H1 (cell line): ENCODE measurements around the gene SMIM41. TPM values are rescaled to one million over a fixed set of nuclear protein-coding genes. Genes with fewer than 3 reads are reported as not detected.
"Not testable (repeated sequence)": the region's sequence is repeated elsewhere in the genome, so short reads cannot be mapped to it uniquely, and the experiment has no call there.

Experiments used
- CTCF ChIA-PET: fragments of 300-600 bp; sonication (Branson Sonifier 250); formaldehyde crosslinking; loops from one replicate; lab custom pipeline; 2021; ENCODE audit not compliant: partially characterized antibody; lab: Charles Lee
- POLR2A ChIA-PET: fragments of 300-600 bp; sonication (Branson Sonifier 250); formaldehyde crosslinking; loops from one replicate; lab custom pipeline; 2021; ENCODE audit warnings: inconsistent platforms; ENCODE audit not compliant: partially characterized antibody; lab: Charles Lee
- DNase-seq, 2 experiments: peaks; one replicate each; pipeline versions ENCODE4 v3.0.0 to v3.0.0-alpha.2; 2010 to 2022; ENCODE audit warnings: low spot score in 2 of 2, low read depth in 1 of 2, mixed read lengths in 1 of 2
- FAIRE-seq: peaks from 2 replicates; lab custom pipeline; 2011; peaks lifted over from hg19 to GRCh38; lab: Jason Lieb, UNC
- H2AFZ ChIP-seq: 2 replicates; pipeline ENCODE4 v1.8.1; 2012; ENCODE audit warnings: low read length, inconsistent platforms
- H2AK5ac ChIP-seq: 2 replicates; pipeline ENCODE4 v1.6.1; 2013; ENCODE audit warnings: low read depth, low read length
- H2BK120ac ChIP-seq: replicated peaks from 2 replicates; pipeline ENCODE3; 2013; ENCODE audit warnings: low read depth, low read length, inconsistent platforms
- H2BK12ac ChIP-seq: 2 replicates; pipeline ENCODE4 v1.6.1; 2013; ENCODE audit warnings: low read depth, low read length
- H2BK15ac ChIP-seq: 2 replicates; pipeline ENCODE4 v1.6.1; 2013; ENCODE audit warnings: low read length
- H2BK20ac ChIP-seq: 2 replicates; pipeline ENCODE4 v1.6.1; 2013; ENCODE audit warnings: low read length
- H2BK5ac ChIP-seq: 2 replicates; pipeline ENCODE4 v1.6.1; 2013; ENCODE audit warnings: low read depth, low read length
- H3K14ac ChIP-seq: 2 replicates; pipeline ENCODE4 v1.6.1; 2013; ENCODE audit warnings: inconsistent platforms; ENCODE audit not compliant: insufficient read length
- H3K18ac ChIP-seq: 2 replicates; pipeline ENCODE4 v1.6.1; 2013; ENCODE audit warnings: low read length; ENCODE audit errors: extremely low read depth
- H3K23ac ChIP-seq: 2 replicates; pipeline ENCODE4 v1.6.1; 2013; ENCODE audit warnings: inconsistent platforms; ENCODE audit not compliant: insufficient read length
- H3K23me2 ChIP-seq: 2 replicates; pipeline ENCODE4 v1.6.1; 2013; ENCODE audit warnings: low read depth, low read length
- H3K27ac ChIP-seq: 2 replicates; pipeline ENCODE4 v1.6.1; 2011; ENCODE audit warnings: low read depth, low read length, inconsistent platforms
- H3K27me3 ChIP-seq, 4 experiments: replicated peaks in 1 of 4; 1 replicate in 1 of 4; 2 replicates in 3 of 4; pipeline versions ENCODE4 v1.6.1 to v1.8.1; 2011 to 2013; ENCODE audit warnings: low read length in 3 of 4, mild to moderate bottlenecking in 3 of 4, inconsistent platforms in 2 of 4, mixed read lengths in 2 of 4, moderate library complexity in 1 of 4; ENCODE audit not compliant: control insufficient read depth in 3 of 4, insufficient read depth in 3 of 4; ENCODE audit errors: extremely low read depth in 1 of 4
- H3K36me3 ChIP-seq, 4 experiments: 2 replicates each; pipeline versions ENCODE4 v1.6.1 to v1.8.1; 2011 to 2013; ENCODE audit warnings: mild to moderate bottlenecking in 4 of 4, low read length in 3 of 4, moderate library complexity in 2 of 4, control low read depth in 1 of 4, inconsistent platforms in 1 of 4; ENCODE audit not compliant: insufficient read depth in 4 of 4, control insufficient read depth in 2 of 4
- H3K4ac ChIP-seq: replicated peaks from 2 replicates; pipeline ENCODE3; 2013; ENCODE audit warnings: low read length, low read depth, mixed read lengths, inconsistent platforms; ENCODE audit not compliant: insufficient read length
- H3K4me1 ChIP-seq, 4 experiments: replicated peaks in 1 of 4; 1 replicate in 1 of 4; 2 replicates in 3 of 4; pipeline versions ENCODE4 v1.6.1 to v1.8.1; 2011 to 2013; ENCODE audit warnings: low read length in 3 of 4, inconsistent platforms in 2 of 4, mixed read lengths in 1 of 4; ENCODE audit not compliant: insufficient read depth in 4 of 4, control insufficient read depth in 3 of 4
- H3K4me2 ChIP-seq, 2 experiments: 2 replicates each; pipeline versions ENCODE4 v1.6.1 to v1.8.1; 2011 to 2013; ENCODE audit warnings: low read depth in 2 of 2, low read length in 2 of 2, control low read depth in 1 of 2, inconsistent platforms in 1 of 2, mild to moderate bottlenecking in 1 of 2; ENCODE audit not compliant: insufficient read depth in 1 of 2
- H3K4me3 ChIP-seq, 4 experiments: fragments of 200-600, 300-600 bp in 1 of 4; sonication (generic), shearing (Covaris generic), sonication (Bioruptor Twin) in 1 of 4; 2 replicates each; pipeline versions ENCODE4 v1.5.1 to v1.8.1; 2011 to 2016; ENCODE audit warnings: low read length in 4 of 4, low read depth in 3 of 4, control low read depth in 2 of 4, inconsistent platforms in 2 of 4, mild to moderate bottlenecking in 2 of 4, mixed read lengths in 1 of 4, moderate library complexity in 1 of 4; ENCODE audit not compliant: insufficient read depth in 2 of 4; ENCODE audit errors: extremely low read depth in 1 of 4
- H3K56ac ChIP-seq: replicated peaks from 2 replicates; pipeline ENCODE3; 2013; ENCODE audit warnings: low read depth, mild to moderate bottlenecking, mixed read lengths, low read length, inconsistent platforms; ENCODE audit not compliant: insufficient read length
- H3K79me1 ChIP-seq: 2 replicates; pipeline ENCODE4 v1.6.1; 2013; ENCODE audit warnings: low read depth, low read length, control low read depth
- H3K79me2 ChIP-seq, 2 experiments: 2 replicates each; pipeline versions ENCODE4 v1.6.1 to v1.8.1; 2012 to 2013; ENCODE audit warnings: low read length in 2 of 2, mild to moderate bottlenecking in 2 of 2, inconsistent platforms in 1 of 2; ENCODE audit not compliant: insufficient read depth in 2 of 2, control insufficient read depth in 1 of 2
- H3K9ac ChIP-seq, 4 experiments: replicated peaks in 1 of 4; 1 replicate in 1 of 4; 2 replicates in 3 of 4; pipeline versions ENCODE4 v1.6.1 to v1.8.1; 2011 to 2013; ENCODE audit warnings: low read depth in 3 of 4, low read length in 3 of 4, control low read depth in 2 of 4, mild to moderate bottlenecking in 2 of 4, moderate library complexity in 2 of 4, inconsistent platforms in 1 of 4; ENCODE audit errors: extremely low read depth in 1 of 4
- H3K9me3 ChIP-seq, 2 experiments: 2 replicates each; pipeline versions ENCODE4 v1.6.1 to v1.8.1; 2012 to 2013; ENCODE audit warnings: mild to moderate bottlenecking in 2 of 2, moderate library complexity in 2 of 2, control low read depth in 1 of 2, inconsistent platforms in 1 of 2, low read depth in 1 of 2, low read length in 1 of 2, mixed read lengths in 1 of 2; ENCODE audit not compliant: insufficient read depth in 2 of 2
- H4K20me1 ChIP-seq, 2 experiments: replicated peaks in 1 of 2; 2 replicates each; pipeline versions ENCODE3 to v1.8.1; 2011 to 2013; ENCODE audit warnings: inconsistent platforms in 2 of 2, low read length in 2 of 2, mild to moderate bottlenecking in 1 of 2; ENCODE audit not compliant: insufficient read depth in 2 of 2, control insufficient read depth in 1 of 2
- H4K5ac ChIP-seq: 2 replicates; pipeline ENCODE4 v1.6.1; 2013; ENCODE audit warnings: low read length, low read depth, mixed read lengths, inconsistent platforms; ENCODE audit not compliant: insufficient read length
- H4K8ac ChIP-seq: 2 replicates; pipeline ENCODE4 v1.8.0; 2013; ENCODE audit warnings: mild to moderate bottlenecking, moderate library complexity, low read length, inconsistent platforms; ENCODE audit not compliant: insufficient read depth; ENCODE audit errors: extremely low read depth
- H4K91ac ChIP-seq: replicated peaks from 2 replicates; pipeline ENCODE3; 2013; ENCODE audit warnings: low read length, mixed read lengths, inconsistent platforms; ENCODE audit not compliant: insufficient read length
- WGBS, 2 experiments: shearing (Covaris generic) in 1 of 2; methylation state at CpG; one replicate each; pipeline versions ENCODE4 v1.1.6 to v1.1.7; 2013 to 2015; ENCODE audit warnings: low lambda C conversion rate in 2 of 2, mixed read lengths in 2 of 2, inconsistent platforms in 1 of 2, low coverage in 1 of 2, missing lambda C conversion rate in 1 of 2; ENCODE audit not compliant: insufficient replicate concordance in 2 of 2, insufficient coverage in 1 of 2, insufficient read length in 1 of 2; ENCODE audit errors: extremely low coverage in 1 of 2, missing lambda C conversion rate in 1 of 2; 5-methylcytosine and 5-hydroxymethylcytosine counted together
- polyA plus RNA-seq, 7 experiments: library from polyadenylated mRNA; depleted of rRNA in 3 of 7; stranded (reverse) in 5 of 7; unstranded in 2 of 7; fragments of >200 nt in 5 of 7; fragments of 200-250 nt in 2 of 7; gene quantifications; 1 replicate in 5 of 7; 2 replicates in 1 of 7; 4 replicates in 1 of 7; pipeline versions ENCODE4 v1.2.1 to v1.2.3, GENCODE V29; 2011 to 2013; ENCODE audit warnings: missing spikeins in 2 of 7, mixed read lengths in 2 of 7
- total RNA-seq: library from RNA; stranded (reverse); fragmentation: NEBNext Ultra II Directional; extraction: Animal tissue kit (Norgen Biotek cat#: 25700); gene quantifications from 2 replicates; pipeline ENCODE4 v1.2.1, GENCODE V29; 2021

The SMIM41 gene
- total and polyA plus RNA-seq, 2 of the 8 experiments (the other 6 are each of a cell fraction or from before 2014, with no cell fraction given) = 0.28 to 0.98 TPM

GRCh38 chr12:52104431-52105089 lies 25.1 kb downstream of the SMIM41 start:
- WGBS, 2 experiments = 78% methylated on average over 10 of the region's 10 CpGs; no CpG with 5 or more reads in 1 of the 2 experiments

More at GRCh38 chr12:52104431-52105089, 25.1 kb downstream of the SMIM41 start:
- CTCF ChIA-PET = interaction anchor here (0.9 to 2.0 kb wide), 3 partner anchors 34 to 173 kb away, joined by 3 to 5 read pairs (median 3); no protein-coding TSS in a partner anchor
- H2AK5ac ChIP-seq, H3K23me2 ChIP-seq, H3K9me3 ChIP-seq, H3K79me1 ChIP-seq, H3K4me3 ChIP-seq, H3K9ac ChIP-seq, H2BK12ac ChIP-seq, H2BK15ac ChIP-seq, H3K4me2 ChIP-seq, H3K14ac ChIP-seq, H2AFZ ChIP-seq, H3K4ac ChIP-seq, H3K18ac ChIP-seq, DNase-seq, H4K20me1 ChIP-seq, H4K8ac ChIP-seq, H3K36me3 ChIP-seq, H2BK5ac ChIP-seq, H3K27ac ChIP-seq, POLR2A ChIA-PET, FAIRE-seq, H3K27me3 ChIP-seq, H3K4me1 ChIP-seq, H3K56ac ChIP-seq, H3K23ac ChIP-seq, H4K5ac ChIP-seq, H4K91ac ChIP-seq, H2BK120ac ChIP-seq, H3K79me2 ChIP-seq, H2BK20ac ChIP-seq: not testable (repeated sequence)
